ENCODE data around the gene DPYSL3. TPM values are rescaled to one million over a fixed set of nuclear protein-coding genes. Genes with fewer than 3 reads are reported as not detected.

The DPYSL3 gene
- total RNA-seq, 4 donors from 2014 or later, result 27.6 to 107 (median 31.4) TPM

DNA sequence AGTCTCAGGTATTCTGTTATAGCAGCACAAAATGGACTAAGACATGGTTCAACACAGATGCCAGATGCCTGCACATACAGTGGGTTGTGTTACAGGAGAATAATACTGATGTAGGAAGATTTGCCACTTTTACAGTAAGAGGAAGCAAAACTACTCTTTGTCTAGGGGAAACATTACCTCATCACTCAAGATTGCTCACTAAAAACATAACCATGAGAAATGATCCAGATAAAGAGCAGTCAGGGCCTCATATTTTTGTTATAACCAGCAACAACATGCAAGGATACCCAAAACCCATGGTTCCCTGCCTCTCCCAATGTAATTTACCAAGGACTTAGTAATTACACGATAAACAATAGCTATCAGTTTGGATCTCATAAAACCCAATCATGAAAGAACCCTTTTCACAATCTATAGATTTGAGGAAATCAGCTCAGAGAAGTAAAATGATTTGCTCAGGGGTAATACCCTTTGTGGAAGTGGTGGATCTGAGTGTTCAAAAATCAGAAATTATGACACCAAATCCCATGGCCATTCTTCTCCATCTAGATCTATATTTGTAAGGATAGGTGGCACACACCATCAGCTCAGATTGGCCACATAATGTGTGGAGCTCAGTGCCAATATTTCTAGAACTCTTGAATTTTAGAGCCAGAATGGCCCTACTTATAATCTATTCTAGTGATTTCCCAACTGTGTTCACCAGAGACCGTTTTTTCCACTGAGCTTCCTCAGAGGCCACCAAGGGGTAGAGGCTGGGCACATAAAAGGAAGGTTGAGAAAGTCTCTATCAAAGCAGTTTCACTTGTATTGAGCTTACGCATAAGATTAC, 27.8 kb downstream of the DPYSL3 start:
- in situ Hi-C loops (cut with MboI; ENCODE audit: low pct_ligation_motif_present in 1 of 4, low pct_unique_long_range_greater_than_20kb in 1 of 4, low sequenced_read_pairs in 3 of 4), result no loop called here
- H3K27me3 ChIP-seq, result no peaks in the 10 kb centered on the region

DNA sequence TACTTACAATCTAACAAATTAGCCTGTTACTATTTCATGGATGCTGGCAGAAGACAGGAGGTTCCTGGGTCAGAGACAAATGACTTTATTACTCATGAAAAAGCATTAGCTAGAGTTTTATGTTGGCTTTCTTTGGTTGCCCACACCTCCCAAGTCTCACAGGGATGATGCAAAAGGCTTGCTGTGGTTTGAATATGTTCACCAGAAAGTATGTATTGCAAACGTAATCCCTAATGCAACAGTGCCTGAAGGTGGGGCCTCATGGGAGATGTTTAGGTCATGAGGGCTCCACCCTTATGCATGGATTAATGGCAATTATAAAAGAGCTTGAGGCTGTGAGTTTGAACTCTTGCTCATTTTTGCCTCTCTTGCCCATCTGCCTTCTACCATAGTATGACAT, 28.5 kb downstream of the DPYSL3 start:
- DNase-seq, result no peak
- Histone ChIP-seq H3K4me3 (no peak overlapping the region), H3K4me1 (peaks cover 0 to 38% (median 16%) of the 10 kb centered on the region in 4 donors), H3K27ac (peak overlapping the region in 2 of 4 donors; percentile 67 to 72), H3K36me3 (no peaks in the 10 kb centered on the region), H3K27me3 (no peaks in the 10 kb centered on the region), H3K9me3 (no peaks in the 10 kb centered on the region)
- in situ Hi-C loops (cut with MboI; ENCODE audit: low pct_ligation_motif_present in 1 of 4, low pct_unique_long_range_greater_than_20kb in 1 of 4, low sequenced_read_pairs in 3 of 4), result no loop called here
- WGBS, 2 donors (ENCODE audit: low coverage in 1 of 2), result 78% methylated on average over 1 of the region's 1 CpG; no CpG with 5 or more reads in 1 of the 2 donors
- TF ChIP-seq EP300 (IDR thresholded peaks at IDR 0.05; ENCODE audit: low read depth), result no peak
- TF ChIP-seq, protein P1, sequence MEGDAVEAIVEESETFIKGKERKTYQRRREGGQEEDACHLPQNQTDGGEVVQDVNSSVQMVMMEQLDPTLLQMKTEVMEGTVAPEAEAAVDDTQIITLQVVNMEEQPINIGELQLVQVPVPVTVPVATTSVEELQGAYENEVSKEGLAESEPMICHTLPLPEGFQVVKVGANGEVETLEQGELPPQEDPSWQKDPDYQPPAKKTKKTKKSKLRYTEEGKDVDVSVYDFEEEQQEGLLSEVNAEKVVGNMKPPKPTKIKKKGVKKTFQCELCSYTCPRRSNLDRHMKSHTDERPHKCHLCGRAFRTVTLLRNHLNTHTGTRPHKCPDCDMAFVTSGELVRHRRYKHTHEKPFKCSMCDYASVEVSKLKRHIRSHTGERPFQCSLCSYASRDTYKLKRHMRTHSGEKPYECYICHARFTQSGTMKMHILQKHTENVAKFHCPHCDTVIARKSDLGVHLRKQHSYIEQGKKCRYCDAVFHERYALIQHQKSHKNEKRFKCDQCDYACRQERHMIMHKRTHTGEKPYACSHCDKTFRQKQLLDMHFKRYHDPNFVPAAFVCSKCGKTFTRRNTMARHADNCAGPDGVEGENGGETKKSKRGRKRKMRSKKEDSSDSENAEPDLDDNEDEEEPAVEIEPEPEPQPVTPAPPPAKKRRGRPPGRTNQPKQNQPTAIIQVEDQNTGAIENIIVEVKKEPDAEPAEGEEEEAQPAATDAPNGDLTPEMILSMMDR (IDR thresholded peaks at IDR 0.05), result no peak
- TF ChIP-seq POLR2A (IDR thresholded peaks at IDR 0.05), result no peak
- no peak for TF ChIP-seq POLR2AphosphoS5 (IDR thresholded peaks at IDR 0.05)
- intact Hi-C loops (cut with DNase I; ENCODE audit: low total_unique reads), result no loop called here

More for the DNA sequence above, 27.8 kb downstream of the DPYSL3 start:
- no peaks in the 10 kb centered on the region for H3K9me3 ChIP-seq
- WGBS, 2 donors (ENCODE audit: low coverage in 1 of 2), result 64 to 76% methylated on average over 3 of the region's 3 CpGs
- H3K36me3 ChIP-seq, result no peaks in the 10 kb centered on the region
- no peak overlapping the region for H3K4me3 ChIP-seq
- TF ChIP-seq, protein P1 (IDR thresholded peaks at IDR 0.05), result no peak
- TF ChIP-seq POLR2A (IDR thresholded peaks at IDR 0.05), result no peak
- no peak for TF ChIP-seq POLR2AphosphoS5 (IDR thresholded peaks at IDR 0.05)
- TF ChIP-seq EP300 (IDR thresholded peaks at IDR 0.05; ENCODE audit: low read depth), result no peak
- no peak for DNase-seq
- peak overlapping the region; percentile 42 to 72 (median 69) for H3K27ac ChIP-seq
- H3K4me1 ChIP-seq, result peaks cover 0 to 38% (median 16%) of the 10 kb centered on the region in 4 donors
- intact Hi-C loops (cut with DNase I; ENCODE audit: low total_unique reads), result no loop called here

DNA sequence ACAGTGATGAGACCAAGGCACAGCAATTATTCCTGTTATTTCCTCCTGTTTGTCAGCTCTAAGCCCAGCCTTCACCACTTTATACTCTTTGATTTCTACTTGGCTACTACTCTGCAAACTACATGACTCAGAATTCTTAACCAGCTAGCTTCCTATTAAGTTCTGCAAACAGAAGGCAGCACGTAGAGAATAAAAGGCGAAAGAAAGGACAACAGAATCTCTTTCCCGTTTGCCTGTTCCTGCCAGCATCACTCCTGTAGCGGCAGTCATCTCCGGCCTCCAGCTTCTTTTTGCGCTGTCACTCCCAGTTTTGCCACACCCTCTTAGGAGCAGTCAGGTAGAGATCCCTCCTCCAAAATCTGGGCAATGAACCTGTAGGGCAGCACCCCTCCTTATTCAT, 29.9 kb downstream of the DPYSL3 start:
- WGBS, 2 donors (ENCODE audit: low coverage in 1 of 2), result 72 to 77% methylated on average over 4 to 6 of the region's 6 CpGs
- TF ChIP-seq, protein P1 (IDR thresholded peaks at IDR 0.05), result no peak
- TF ChIP-seq POLR2A (IDR thresholded peaks at IDR 0.05) (no peak), POLR2AphosphoS5 (IDR thresholded peaks at IDR 0.05) (no peak), EP300 (IDR thresholded peaks at IDR 0.05; ENCODE audit: low read depth) (no peak)
- Histone ChIP-seq H3K4me3 (no peak overlapping the region), H3K4me1 (peaks cover 0 to 32% (median 15%) of the 10 kb centered on the region in 4 donors), H3K36me3 (no peaks in the 10 kb centered on the region), H3K27ac (peak overlapping the region; percentile 4 to 29 (median 16)), H3K27me3 (no peaks in the 10 kb centered on the region), H3K9me3 (no peaks in the 10 kb centered on the region)
- intact Hi-C loops (cut with DNase I; ENCODE audit: low total_unique reads), result no loop called here
- in situ Hi-C loops (cut with MboI; ENCODE audit: low pct_ligation_motif_present in 1 of 4, low pct_unique_long_range_greater_than_20kb in 1 of 4, low sequenced_read_pairs in 3 of 4), result no loop called here
- no peak for DNase-seq

GRCh38 chr5:147479444-147479843, 30.4 kb downstream of the DPYSL3 start:
- no peak for DNase-seq
- in situ Hi-C loops (cut with MboI; ENCODE audit: low pct_ligation_motif_present in 1 of 4, low pct_unique_long_range_greater_than_20kb in 1 of 4, low sequenced_read_pairs in 3 of 4), result no loop called here
- TF ChIP-seq, protein P1 (IDR thresholded peaks at IDR 0.05), result no peak
- no peak for TF ChIP-seq EP300 (IDR thresholded peaks at IDR 0.05; ENCODE audit: low read depth)
- TF ChIP-seq POLR2A (IDR thresholded peaks at IDR 0.05), result no peak
- TF ChIP-seq POLR2AphosphoS5 (IDR thresholded peaks at IDR 0.05), result no peak
- Histone ChIP-seq H3K27me3 (no peaks in the 10 kb centered on the region), H3K4me1 (peaks cover 0 to 27% (median 11%) of the 10 kb centered on the region in 4 donors), H3K9me3 (no peaks in the 10 kb centered on the region), H3K27ac (peak overlapping the region; percentile 4 to 29 (median 10)), H3K4me3 (no peak overlapping the region), H3K36me3 (no peaks in the 10 kb centered on the region)
- intact Hi-C loops (cut with DNase I; ENCODE audit: low total_unique reads), result no loop called here

All from transverse colon (tissue), 4 donors.